Measurements from ENCODE around the gene FNDC3B.

GRCh38 chr3:172407872-172408271 is 368.5 kb downstream of the FNDC3B start:
- TF ChIP-seq CTCF (IDR thresholded peaks at IDR 0.05) (no peak), POLR2A (IDR thresholded peaks at IDR 0.05) (no peak)

All from suprapubic skin (tissue), 3 donors.